Activated naive CD4-positive, alpha-beta T cell treated with anti-CD3 and anti-CD28 coated beads, Interleukin-2, amount 50 U/mL, for 16 hours (primary cell): ENCODE data around the gene SLC13A5.
"Not testable (repeated sequence)": the region's sequence is repeated elsewhere in the genome, so short reads cannot be mapped to it uniquely, and the experiment has no call there.

Source experiments
- DNase-seq: peaks from one replicate; pipeline ENCODE4 v3.0.0-alpha.2; 2020

SLC13A5 gene

GRCh38 chr17:6713130-6713917, at the start of gene SLC13A5:
Gene SLC13A5, minus strand, starts transcription at chr17:6713369. Its CDS starts 36 bp downstream, at chr17:6713333.
- DNase-seq, result no peak

GRCh38 chr17:6761779-6762178, 48.6 kb upstream of the SLC13A5 start:
- no peak for DNase-seq

GRCh38 chr17:6757747-6758146, 44.6 kb upstream of the SLC13A5 start:
- no peak for DNase-seq

GRCh38 chr17:6756425-6757031, 43.4 kb upstream of the SLC13A5 start:
- no peak for DNase-seq

- peak; percentile 38 for DNase-seq
Measured at GRCh38 chr17:6755731-6756184, 42.6 kb upstream of the SLC13A5 start, which contains the start of gene XAF1. Gene XAF1, plus strand, starts transcription at chr17:6756046. Its CDS starts 33 bp downstream, at chr17:6756079.

GRCh38 chr17:6755281-6755680, 42.1 kb upstream of the SLC13A5 start:
- no peak for DNase-seq

- DNase-seq, result no peak
Measured at GRCh38 chr17:6753546-6753945, 40.4 kb upstream of the SLC13A5 start.

- no peak for DNase-seq
Measured at GRCh38 chr17:6753006-6753445, 39.9 kb upstream of the SLC13A5 start.

GRCh38 chr17:6752068-6752909, 39.1 kb upstream of the SLC13A5 start:
- DNase-seq, result no peak

- no peak for DNase-seq
Measured at GRCh38 chr17:6749519-6749918, 36.4 kb upstream of the SLC13A5 start.

GRCh38 chr17:6748617-6749016, 35.4 kb upstream of the SLC13A5 start:
- no peak for DNase-seq

- not testable (repeated sequence) for DNase-seq
Measured at GRCh38 chr17:6746665-6747064, 33.5 kb upstream of the SLC13A5 start.

- DNase-seq, result no peak
Measured at GRCh38 chr17:6729531-6729930, 16.4 kb upstream of the SLC13A5 start.

GRCh38 chr17:6724009-6724408, 10.8 kb upstream of the SLC13A5 start:
- no peak for DNase-seq

- no peak for DNase-seq
Measured at GRCh38 chr17:6721744-6722143, 8.6 kb upstream of the SLC13A5 start.

GRCh38 chr17:6716736-6717135, 3.6 kb upstream of the SLC13A5 start:
- DNase-seq, result no peak

GRCh38 chr17:6714315-6714874, 1.2 kb upstream of the SLC13A5 start:
- DNase-seq, result no peak

- no peak for DNase-seq
Measured at GRCh38 chr17:6713918-6714271, 726 bp upstream of the SLC13A5 start.

- no peak for DNase-seq
Measured at GRCh38 chr17:6712854-6713129, 377 bp downstream of the SLC13A5 start.

- DNase-seq, result no peak
Measured at GRCh38 chr17:6712058-6712853, 913 bp downstream of the SLC13A5 start.

GRCh38 chr17:6711681-6712057, 1.5 kb downstream of the SLC13A5 start:
- no peak for DNase-seq

- no peak for DNase-seq
Measured at GRCh38 chr17:6711081-6711674, 2.0 kb downstream of the SLC13A5 start.
